Cardiac ventricle fibroblast (primary cell): ENCODE measurements around the gene ONECUT3. TPM values are rescaled to one million over a fixed set of nuclear protein-coding genes. Genes with fewer than 3 reads are reported as not detected.

Experiments
- total RNA-seq: library from RNA; depleted of rRNA; stranded (reverse); fragments of >200 nt; gene quantifications from 2 replicates; pipeline ENCODE4 v1.2.3, GENCODE V29; 2015

ONECUT3 gene
- total RNA-seq = not detected in 2 replicates

DNA sequence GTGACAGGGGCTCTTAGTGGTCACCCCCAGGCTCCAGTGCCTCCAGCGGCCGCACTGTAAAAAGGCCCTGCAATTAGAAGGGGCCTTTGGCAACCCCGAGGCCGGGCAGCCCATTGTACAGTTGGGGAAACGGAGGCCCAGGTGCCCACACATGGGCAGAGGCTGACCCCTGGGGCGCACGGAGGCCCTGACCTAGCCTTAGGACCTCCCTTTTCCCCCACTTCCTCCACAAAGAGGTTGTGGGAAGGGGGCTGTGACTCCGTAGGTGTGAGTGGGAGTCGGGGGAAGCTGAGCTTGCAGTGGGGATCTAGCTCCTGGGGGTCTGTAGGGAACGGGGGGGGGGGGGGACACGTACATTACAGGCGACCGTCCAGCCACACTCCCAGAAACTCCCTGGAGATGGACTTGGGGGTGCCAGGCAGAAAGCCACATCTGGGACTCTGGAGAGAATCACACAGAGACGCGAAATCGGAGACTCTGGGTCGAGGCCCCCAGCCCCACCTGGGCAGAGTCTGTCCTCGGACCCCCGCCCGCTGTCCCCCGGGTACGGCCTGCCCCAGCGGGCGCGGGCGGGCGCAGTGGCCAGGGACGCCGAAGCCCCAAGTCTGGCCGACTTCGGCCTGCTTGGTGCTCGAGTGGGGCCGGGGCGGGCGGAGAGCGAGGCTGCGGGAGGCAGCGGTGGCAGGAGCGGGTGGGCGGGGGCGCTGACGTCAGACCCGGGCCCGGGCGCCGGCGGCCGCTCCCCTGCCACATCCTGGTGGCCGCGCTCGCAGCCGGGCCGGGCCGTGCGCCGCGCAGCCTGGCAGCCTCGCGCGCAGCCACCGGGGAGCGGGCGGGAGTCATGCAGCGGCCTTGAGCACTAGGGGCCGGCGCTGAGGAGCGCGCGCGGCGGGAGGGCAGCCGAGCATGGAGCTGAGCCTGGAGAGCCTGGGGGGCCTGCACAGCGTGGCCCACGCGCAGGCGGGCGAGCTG lies at the start of gene ONECUT3:
Gene ONECUT3, plus strand, starts transcription at position 750 of the 972 bp plus-strand sequence. Its CDS starts 157 bp downstream, at position 907.

DNA sequence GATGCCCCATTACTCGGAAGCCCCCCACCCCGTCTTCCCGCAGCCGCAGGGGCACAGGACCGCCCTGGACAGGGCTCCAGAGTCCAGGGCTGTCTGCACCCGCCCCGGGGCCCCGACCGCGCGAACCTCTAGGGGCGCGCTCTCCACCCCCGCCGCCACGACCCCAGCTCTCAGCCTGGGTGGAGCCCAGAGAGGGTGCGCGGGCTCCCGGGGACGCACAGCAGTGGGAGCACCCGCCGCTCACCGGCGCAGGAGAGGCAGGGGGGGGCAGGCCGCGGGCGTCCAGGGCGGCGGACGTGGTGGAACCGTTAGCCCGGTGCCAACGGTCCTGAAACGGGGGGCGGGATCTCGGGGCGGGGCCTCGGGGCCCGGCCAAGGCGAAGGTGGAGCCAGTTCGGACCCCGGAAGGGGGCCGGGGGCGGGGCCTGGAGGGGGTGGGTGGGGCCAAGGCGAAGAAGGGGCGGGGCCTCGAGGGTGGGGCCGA lies 58.7 kb downstream of the ONECUT3 start, which contains the start of gene ATP8B3:
Gene ATP8B3, minus strand, starts transcription at position 335 of the 484 bp plus-strand sequence. CDS start 540 bp downstream, outside the sequence.

Other genes with a start within 250 kb of the ONECUT3 start
- gene ADAMTSL5, start 240.5 kb upstream of the ONECUT3 start, total RNA-seq = 4.7 and 8.8 TPM in 2 replicates
- not detected in 2 replicates for gene PLK5, start 229.4 kb upstream of the ONECUT3 start, total RNA-seq
- 28.2 and 35.9 TPM in 2 replicates for gene MEX3D, start 185.2 kb upstream of the ONECUT3 start, total RNA-seq
- gene MBD3, start 160.6 kb upstream of the ONECUT3 start, total RNA-seq = 68.5 and 83.9 TPM in 2 replicates
- 41.1 and 46.9 TPM in 2 replicates for gene UQCR11, start 148.0 kb upstream of the ONECUT3 start, total RNA-seq
- 64.4 and 66.6 TPM in 2 replicates for gene TCF3, start 100.9 kb upstream of the ONECUT3 start, total RNA-seq
- gene ATP8B3, start 58.8 kb downstream of the ONECUT3 start, total RNA-seq = 3.2 and 3.3 TPM in 2 replicates
- gene REXO1, start 95.0 kb downstream of the ONECUT3 start, total RNA-seq = 7.5 and 8.5 TPM in 2 replicates
- gene KLF16, start 110.1 kb downstream of the ONECUT3 start, total RNA-seq = 8.8 and 10.7 TPM in 2 replicates
- gene ABHD17A, start 132.0 kb downstream of the ONECUT3 start, total RNA-seq = 81.1 and 88.8 TPM in 2 replicates
- 4.9 and 5.3 TPM in 2 replicates for gene ADAT3, start 151.9 kb downstream of the ONECUT3 start, total RNA-seq
- 112 and 131 TPM in 2 replicates for gene SCAMP4, start 151.9 kb downstream of the ONECUT3 start, total RNA-seq
- 32.7 and 39.0 TPM in 2 replicates for gene CSNK1G2, start 187.7 kb downstream of the ONECUT3 start, total RNA-seq